Smooth muscle cell (in vitro differentiated cells): ENCODE data around the gene SUSD4. TPM values are rescaled to one million over a fixed set of nuclear protein-coding genes. Genes with fewer than 3 reads are reported as not detected.

Experiments
- DNase-seq: peaks from one replicate; lab custom pipeline; 2025; ENCODE audit not compliant: unreplicated experiment; lab: John Stamatoyannopoulos, UW
- H2AFZ ChIP-seq: fragments of 200-600 bp; sonication (generic); 2 replicates; pipeline ENCODE4 v1.6.0; 2016; ENCODE audit warnings: antibody characterized with exemption, low read depth, mild to moderate bottlenecking
- H3F3A ChIP-seq: fragments of 200-600 bp; sonication (generic); 2 replicates; pipeline ENCODE4 v1.6.0; 2017; ENCODE audit warnings: antibody characterized with exemption, low read depth
- H3K27ac ChIP-seq: fragments of 200-600 bp; sonication (generic); 2 replicates; pipeline ENCODE4 v1.5.1; 2016; ENCODE audit warnings: low read depth, mild to moderate bottlenecking
- H3K27me3 ChIP-seq: fragments of 200-600 bp; sonication (generic); 2 replicates; pipeline ENCODE4 v1.6.1; 2016; ENCODE audit warnings: low read depth, mild to moderate bottlenecking
- H3K36me3 ChIP-seq: fragments of 200-600 bp; sonication (generic); 2 replicates; pipeline ENCODE4 v1.5.1; 2016; ENCODE audit warnings: low read depth
- H3K4me1 ChIP-seq: fragments of 200-600 bp; sonication (generic); 2 replicates; pipeline ENCODE4 v1.5.1; 2016; ENCODE audit warnings: low read depth
- H3K4me2 ChIP-seq: fragments of 200-600 bp; sonication (generic); 2 replicates; pipeline ENCODE4 v1.6.0; 2016; ENCODE audit warnings: mild to moderate bottlenecking
- H3K4me3 ChIP-seq: fragments of 200-600 bp; sonication (generic); 2 replicates; pipeline ENCODE4 v1.5.1; 2016; ENCODE audit warnings: mild to moderate bottlenecking
- H3K79me2 ChIP-seq: fragments of 200-600 bp; sonication (generic); 2 replicates; pipeline ENCODE4 v1.6.0; 2016; ENCODE audit warnings: low read depth, mild to moderate bottlenecking
- H3K9ac ChIP-seq: fragments of 200-600 bp; sonication (generic); 2 replicates; pipeline ENCODE4 v1.6.0; 2016; ENCODE audit warnings: low read depth
- H3K9me3 ChIP-seq: fragments of 200-600 bp; sonication (generic); replicated peaks from 2 replicates; pipeline ENCODE4 v1.5.1; 2016; ENCODE audit warnings: low read depth
- H4K20me1 ChIP-seq: fragments of 200-600 bp; sonication (generic); 2 replicates; pipeline ENCODE4 v1.6.0; 2016; ENCODE audit warnings: low read depth
- CTCF ChIP-seq: fragments of 200-600 bp; sonication (generic); IDR thresholded peaks from 2 replicates; pipeline ENCODE4 v1.5.1; 2017; ENCODE audit warnings: borderline replicate concordance, mild to moderate bottlenecking, antibody characterized with exemption; ENCODE audit not compliant: insufficient read depth, poor library complexity, severe bottlenecking
- WGBS: methylation state at CpG from one replicate; pipeline ENCODE4 v1.1.7; 2016; ENCODE audit warnings: low lambda C conversion rate; 5-methylcytosine and 5-hydroxymethylcytosine counted together
- polyA plus RNA-seq: library from polyadenylated mRNA; unstranded; fragments of >200 nt; fragmentation: Nextera tagmentation; extraction: Ambion mirVana; gene quantifications from 2 replicates; pipeline ENCODE4 v1.2.1, GENCODE V29; 2016
- total RNA-seq: library from RNA; depleted of rRNA; stranded (reverse); fragments of >200 nt; gene quantifications from 2 replicates; pipeline ENCODE4 v1.2.3, GENCODE V29; 2014

SUSD4 gene
- total and polyA plus RNA-seq, 2 experiments from 2014 or later = 4.5 to 5.1 TPM

- peaks cover 2% of the 10 kb centered on the region for H3K4me1 ChIP-seq
- no peak overlapping the region for H3K9ac ChIP-seq
- no peak overlapping the region for H3K4me3 ChIP-seq
- no peak for TF ChIP-seq CTCF
- H2AFZ ChIP-seq = no peak overlapping the region
- H3K27ac ChIP-seq = no peak overlapping the region
- no peaks in the 10 kb centered on the region for H3K27me3 ChIP-seq
- no peaks in the 10 kb centered on the region for H3K79me2 ChIP-seq
- 86% methylated on average over 13 of the region's 13 CpGs for WGBS
- no peak overlapping the region for H3K4me2 ChIP-seq
- H3F3A ChIP-seq = peaks cover 4% of the 10 kb centered on the region
- H3K36me3 ChIP-seq = no peaks in the 10 kb centered on the region
- no peaks in the 10 kb centered on the region for H3K9me3 ChIP-seq
- no peaks in the 10 kb centered on the region for H4K20me1 ChIP-seq
- no peak for DNase-seq
Measured at GRCh38 chr1:223224465-223224864, 139.5 kb downstream of the SUSD4 start.

GRCh38 chr1:223223091-223223995, 140.6 kb downstream of the SUSD4 start:
- H3K9ac ChIP-seq = no peak overlapping the region
- H3K27ac ChIP-seq = no peak overlapping the region
- no peaks in the 10 kb centered on the region for H3K27me3 ChIP-seq
- no peak overlapping the region for H2AFZ ChIP-seq
- no peaks in the 10 kb centered on the region for H3K79me2 ChIP-seq
- no peak overlapping the region for H3K4me2 ChIP-seq
- 92% methylated on average over 26 of the region's 26 CpGs for WGBS
- no peak for DNase-seq
- no peak overlapping the region for H3K4me3 ChIP-seq
- H3K9me3 ChIP-seq = no peaks in the 10 kb centered on the region
- H4K20me1 ChIP-seq = no peaks in the 10 kb centered on the region
- no peaks in the 10 kb centered on the region for H3K4me1 ChIP-seq
- no peaks in the 10 kb centered on the region for H3K36me3 ChIP-seq
- no peak for TF ChIP-seq CTCF
- H3F3A ChIP-seq = no peaks in the 10 kb centered on the region

GRCh38 chr1:223222377-223222776, 141.6 kb downstream of the SUSD4 start:
- 88% methylated on average over 2 of the region's 2 CpGs for WGBS
- no peak for DNase-seq

More at GRCh38 chr1:223222377-223222776, 141.6 kb downstream of the SUSD4 start:
- Histone ChIP-seq H3K27ac (no peak overlapping the region), H3K9ac (no peak overlapping the region), H3K27me3 (no peaks in the 10 kb centered on the region), H3K79me2 (no peaks in the 10 kb centered on the region), H3K36me3 (no peaks in the 10 kb centered on the region), H3K4me3 (no peak overlapping the region), H3K9me3 (no peaks in the 10 kb centered on the region), H4K20me1 (no peaks in the 10 kb centered on the region), H3K4me1 (no peaks in the 10 kb centered on the region), H2AFZ (no peak overlapping the region), H3F3A (no peaks in the 10 kb centered on the region), H3K4me2 (no peak overlapping the region)
- no peak for TF ChIP-seq CTCF
